DMS53 (cell line): ENCODE measurements around the gene OR8B3.

Source experiments
- DNase-seq: peaks from one replicate; lab custom pipeline; 2025; lab: John Stamatoyannopoulos, UW

The OR8B3 gene

DNA sequence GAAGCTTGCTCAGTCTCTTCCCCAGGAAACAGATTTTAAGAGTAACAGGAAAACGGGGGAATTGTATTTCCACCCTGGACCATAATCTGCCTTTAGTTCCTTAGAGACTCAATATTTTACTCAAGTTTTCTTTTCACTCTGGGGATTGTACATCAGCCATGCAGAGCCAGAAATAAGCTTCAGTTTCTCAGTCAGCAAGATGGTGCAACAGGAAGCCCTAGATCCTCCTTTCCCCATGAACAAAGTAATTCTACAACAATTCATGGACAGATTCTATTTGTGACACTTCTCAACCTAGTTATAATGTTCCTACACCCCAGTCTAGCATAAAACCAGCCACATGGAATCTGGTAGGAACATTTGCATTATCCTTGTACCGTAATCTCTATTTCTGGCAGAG, 39.3 kb downstream of the OR8B3 start:
- no peak for DNase-seq

DNA sequence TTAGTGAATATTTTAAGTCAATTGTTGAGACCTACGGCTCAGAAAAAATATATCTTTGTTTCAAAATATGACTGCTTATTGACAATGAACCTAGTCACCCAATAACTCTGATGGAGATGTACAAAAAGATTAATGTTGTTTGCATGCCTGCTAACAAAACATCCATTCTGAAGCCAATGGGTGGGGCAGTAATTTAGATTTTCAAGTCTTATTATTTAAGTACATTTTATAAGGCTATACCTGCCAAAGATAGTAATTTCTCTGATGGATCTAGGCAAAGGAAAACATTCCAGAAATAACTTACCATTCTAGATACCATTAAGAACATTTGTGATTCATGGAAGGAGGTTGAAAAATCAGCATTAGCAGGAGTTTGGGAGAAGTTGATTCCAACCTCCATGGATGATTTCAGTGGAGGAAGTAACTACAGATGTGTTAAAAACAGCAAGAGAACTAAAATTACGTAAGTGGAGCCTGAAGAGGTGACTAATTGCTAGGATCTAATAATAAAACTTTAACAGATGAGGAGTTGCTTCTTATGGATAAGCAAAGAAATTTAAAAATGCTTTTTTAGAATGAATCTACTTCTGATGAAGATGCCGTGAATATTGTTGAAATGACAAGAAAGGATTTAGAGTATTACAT, 52.4 kb downstream of the OR8B3 start:
- DNase-seq: no peak
